Panc1 (cell line): ENCODE measurements around the gene MAN1A1.

Experiments
- POLR2AphosphoS5 ChIP-seq: IDR thresholded peaks from 2 replicates; pipeline ENCODE4 v1.6.1; 2012; ENCODE audit warnings: mild to moderate bottlenecking, low read depth, low read length, moderate library complexity
- TCF7L2 ChIP-seq: IDR thresholded peaks from 2 replicates; pipeline ENCODE4 v1.6.1; 2011; ENCODE audit warnings: mild to moderate bottlenecking, low read depth, low read length, inconsistent platforms
- TF ChIP-seq, protein P1 (sequence below): fragments of 450-650 bp; IDR thresholded peaks from 2 replicates; pipeline ENCODE4 v1.5.1; 2017; ENCODE audit warnings: mild to moderate bottlenecking
- TF ChIP-seq, protein P2 (sequence below), 2 experiments: IDR thresholded peaks; 2 replicates each; pipeline ENCODE4 v1.6.1; 2011 to 2012; ENCODE audit warnings: low read depth in 2 of 2, control low read depth in 1 of 2, low read length in 1 of 2, mild to moderate bottlenecking in 1 of 2, moderate library complexity in 1 of 2; ENCODE audit not compliant: insufficient read depth in 1 of 2

DNA sequence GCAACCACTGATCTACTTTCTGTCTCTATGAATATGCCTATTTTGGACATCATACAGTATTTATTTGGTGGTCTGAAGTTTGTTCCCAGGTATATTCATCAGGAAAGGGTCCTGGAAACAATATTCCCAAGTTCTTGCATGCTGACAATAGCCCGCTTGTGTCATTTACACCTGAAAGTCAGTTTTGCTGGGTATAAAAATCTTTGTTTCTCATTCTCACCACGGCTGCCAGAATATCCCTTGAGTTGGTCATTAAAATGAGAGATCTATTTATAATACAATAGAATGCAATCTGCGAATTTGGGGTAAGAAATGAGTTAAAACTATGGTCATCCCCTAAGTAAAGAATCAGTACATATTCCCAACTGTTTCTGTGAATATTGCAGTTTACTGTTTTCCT, 79.0 kb downstream of the MAN1A1 start:
- TF ChIP-seq, protein P1, sequence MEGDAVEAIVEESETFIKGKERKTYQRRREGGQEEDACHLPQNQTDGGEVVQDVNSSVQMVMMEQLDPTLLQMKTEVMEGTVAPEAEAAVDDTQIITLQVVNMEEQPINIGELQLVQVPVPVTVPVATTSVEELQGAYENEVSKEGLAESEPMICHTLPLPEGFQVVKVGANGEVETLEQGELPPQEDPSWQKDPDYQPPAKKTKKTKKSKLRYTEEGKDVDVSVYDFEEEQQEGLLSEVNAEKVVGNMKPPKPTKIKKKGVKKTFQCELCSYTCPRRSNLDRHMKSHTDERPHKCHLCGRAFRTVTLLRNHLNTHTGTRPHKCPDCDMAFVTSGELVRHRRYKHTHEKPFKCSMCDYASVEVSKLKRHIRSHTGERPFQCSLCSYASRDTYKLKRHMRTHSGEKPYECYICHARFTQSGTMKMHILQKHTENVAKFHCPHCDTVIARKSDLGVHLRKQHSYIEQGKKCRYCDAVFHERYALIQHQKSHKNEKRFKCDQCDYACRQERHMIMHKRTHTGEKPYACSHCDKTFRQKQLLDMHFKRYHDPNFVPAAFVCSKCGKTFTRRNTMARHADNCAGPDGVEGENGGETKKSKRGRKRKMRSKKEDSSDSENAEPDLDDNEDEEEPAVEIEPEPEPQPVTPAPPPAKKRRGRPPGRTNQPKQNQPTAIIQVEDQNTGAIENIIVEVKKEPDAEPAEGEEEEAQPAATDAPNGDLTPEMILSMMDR: no peak
- TF ChIP-seq POLR2AphosphoS5 (no peak), TCF7L2 (no peak)
- TF ChIP-seq, protein P2, sequence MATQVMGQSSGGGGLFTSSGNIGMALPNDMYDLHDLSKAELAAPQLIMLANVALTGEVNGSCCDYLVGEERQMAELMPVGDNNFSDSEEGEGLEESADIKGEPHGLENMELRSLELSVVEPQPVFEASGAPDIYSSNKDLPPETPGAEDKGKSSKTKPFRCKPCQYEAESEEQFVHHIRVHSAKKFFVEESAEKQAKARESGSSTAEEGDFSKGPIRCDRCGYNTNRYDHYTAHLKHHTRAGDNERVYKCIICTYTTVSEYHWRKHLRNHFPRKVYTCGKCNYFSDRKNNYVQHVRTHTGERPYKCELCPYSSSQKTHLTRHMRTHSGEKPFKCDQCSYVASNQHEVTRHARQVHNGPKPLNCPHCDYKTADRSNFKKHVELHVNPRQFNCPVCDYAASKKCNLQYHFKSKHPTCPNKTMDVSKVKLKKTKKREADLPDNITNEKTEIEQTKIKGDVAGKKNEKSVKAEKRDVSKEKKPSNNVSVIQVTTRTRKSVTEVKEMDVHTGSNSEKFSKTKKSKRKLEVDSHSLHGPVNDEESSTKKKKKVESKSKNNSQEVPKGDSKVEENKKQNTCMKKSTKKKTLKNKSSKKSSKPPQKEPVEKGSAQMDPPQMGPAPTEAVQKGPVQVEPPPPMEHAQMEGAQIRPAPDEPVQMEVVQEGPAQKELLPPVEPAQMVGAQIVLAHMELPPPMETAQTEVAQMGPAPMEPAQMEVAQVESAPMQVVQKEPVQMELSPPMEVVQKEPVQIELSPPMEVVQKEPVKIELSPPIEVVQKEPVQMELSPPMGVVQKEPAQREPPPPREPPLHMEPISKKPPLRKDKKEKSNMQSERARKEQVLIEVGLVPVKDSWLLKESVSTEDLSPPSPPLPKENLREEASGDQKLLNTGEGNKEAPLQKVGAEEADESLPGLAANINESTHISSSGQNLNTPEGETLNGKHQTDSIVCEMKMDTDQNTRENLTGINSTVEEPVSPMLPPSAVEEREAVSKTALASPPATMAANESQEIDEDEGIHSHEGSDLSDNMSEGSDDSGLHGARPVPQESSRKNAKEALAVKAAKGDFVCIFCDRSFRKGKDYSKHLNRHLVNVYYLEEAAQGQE (IDR thresholded peaks at IDR 0.05; ENCODE audit: insufficient read depth in 1 of 2, low read depth in 2 of 2, low read length in 1 of 2): no peak
